ENCODE data around the gene NTM. TPM values are rescaled to one million over a fixed set of nuclear protein-coding genes. Genes with fewer than 3 reads are reported as not detected.
A peak's percentile ranks its signal among the peaks of the same experiment; 100 is the strongest.

Gene NTM
- total RNA-seq, 1 experiment from 2014 or later, result 15.8 TPM

- DNase-seq (ENCODE audit: low read depth), result no peak
Measured at GRCh38 chr11:131912134-131912533, 541.7 kb downstream of the NTM start.

DNA sequence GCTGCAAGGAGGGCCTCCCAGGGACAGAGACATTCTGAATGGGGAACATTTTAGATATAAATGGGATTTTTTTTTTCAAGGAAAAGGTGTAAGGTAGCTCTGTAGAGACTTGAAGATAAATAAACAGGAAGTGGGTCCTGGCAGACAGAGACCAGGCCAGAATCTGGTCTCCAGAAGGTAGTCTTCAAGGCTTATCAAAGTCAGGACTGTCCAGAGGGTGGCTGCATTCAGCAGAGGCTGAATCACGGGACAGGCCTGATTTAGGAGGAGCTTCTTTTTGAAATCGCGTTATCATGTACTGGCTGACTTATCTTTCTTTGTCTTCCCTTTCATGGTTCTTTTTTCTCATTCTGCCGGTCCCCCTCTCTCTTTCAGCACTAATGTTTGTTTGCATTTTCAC is 542.9 kb downstream of the NTM start:
- DNase-seq (ENCODE audit: low read depth), result no peak

GRCh38 chr11:131914361-131914774 is 544.0 kb downstream of the NTM start:
- DNase-seq (ENCODE audit: low read depth), result no peak

- no peak for DNase-seq (ENCODE audit: low read depth)
Measured at GRCh38 chr11:131916638-131917037, 546.2 kb downstream of the NTM start.

DNA sequence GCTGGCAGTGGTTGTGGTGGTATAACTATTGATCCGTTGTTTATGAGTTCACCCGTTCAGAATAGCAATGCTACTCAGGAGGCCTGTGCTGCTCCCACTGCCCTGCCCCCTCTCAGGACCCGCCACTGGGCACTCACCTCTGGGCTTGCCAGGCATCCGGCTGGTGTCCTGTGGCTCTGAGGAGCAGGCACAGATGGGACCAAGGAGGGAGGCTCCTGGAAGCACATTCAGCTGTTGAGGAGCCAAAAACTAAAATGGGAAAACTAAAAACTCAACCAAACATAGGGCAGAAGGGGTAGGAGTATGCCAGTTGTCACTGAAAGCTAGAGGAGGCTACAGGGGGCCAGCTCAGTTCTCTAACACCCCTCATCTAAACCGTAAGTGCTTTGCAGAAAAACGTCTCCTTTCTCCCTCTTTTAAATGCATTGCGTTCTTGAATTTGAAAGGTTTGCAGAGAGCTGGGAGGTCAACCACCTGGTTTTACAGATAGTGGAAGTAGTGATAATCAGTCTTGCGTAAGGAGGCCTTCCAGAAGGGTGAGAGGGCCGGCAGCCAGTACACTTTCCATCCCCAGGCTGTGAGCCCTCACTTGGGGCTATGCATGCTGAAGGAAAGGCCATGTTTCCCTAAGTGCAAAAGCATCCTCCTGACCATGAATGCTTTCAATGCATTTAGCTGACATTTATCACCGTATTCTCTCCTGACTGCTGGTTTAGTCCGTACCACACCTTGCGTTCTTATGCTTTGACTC is 547.4 kb downstream of the NTM start:
- no peak for DNase-seq (ENCODE audit: low read depth)

- DNase-seq (ENCODE audit: low read depth), result no peak
Measured at GRCh38 chr11:131918663-131919062, 548.2 kb downstream of the NTM start.

DNA sequence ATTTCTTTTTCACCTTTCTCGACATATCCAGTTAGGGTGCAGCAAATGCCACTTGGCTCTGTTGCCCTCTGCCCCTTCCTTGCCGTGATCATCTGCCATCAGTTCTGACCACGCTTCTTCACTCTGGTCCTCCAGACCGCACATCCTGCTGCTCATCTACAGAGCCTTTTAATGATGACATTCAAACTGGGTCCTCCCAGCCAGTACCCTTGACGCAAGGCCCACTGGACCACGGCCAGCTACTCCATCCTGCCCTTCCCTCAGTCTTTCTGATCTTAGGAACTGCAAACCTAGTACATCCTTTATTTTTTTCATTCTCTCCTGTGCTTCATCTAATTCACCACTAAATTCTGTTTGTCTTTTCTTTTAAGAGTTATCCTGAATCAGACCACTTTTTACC is 551.8 kb downstream of the NTM start:
- no peak for DNase-seq (ENCODE audit: low read depth)

- peak; percentile 53 for DNase-seq (ENCODE audit: low read depth)
Measured at GRCh38 chr11:131923309-131923708, 552.9 kb downstream of the NTM start.

GRCh38 chr11:131924001-131924400 is 553.6 kb downstream of the NTM start:
- DNase-seq (ENCODE audit: low read depth), result no peak

DNA sequence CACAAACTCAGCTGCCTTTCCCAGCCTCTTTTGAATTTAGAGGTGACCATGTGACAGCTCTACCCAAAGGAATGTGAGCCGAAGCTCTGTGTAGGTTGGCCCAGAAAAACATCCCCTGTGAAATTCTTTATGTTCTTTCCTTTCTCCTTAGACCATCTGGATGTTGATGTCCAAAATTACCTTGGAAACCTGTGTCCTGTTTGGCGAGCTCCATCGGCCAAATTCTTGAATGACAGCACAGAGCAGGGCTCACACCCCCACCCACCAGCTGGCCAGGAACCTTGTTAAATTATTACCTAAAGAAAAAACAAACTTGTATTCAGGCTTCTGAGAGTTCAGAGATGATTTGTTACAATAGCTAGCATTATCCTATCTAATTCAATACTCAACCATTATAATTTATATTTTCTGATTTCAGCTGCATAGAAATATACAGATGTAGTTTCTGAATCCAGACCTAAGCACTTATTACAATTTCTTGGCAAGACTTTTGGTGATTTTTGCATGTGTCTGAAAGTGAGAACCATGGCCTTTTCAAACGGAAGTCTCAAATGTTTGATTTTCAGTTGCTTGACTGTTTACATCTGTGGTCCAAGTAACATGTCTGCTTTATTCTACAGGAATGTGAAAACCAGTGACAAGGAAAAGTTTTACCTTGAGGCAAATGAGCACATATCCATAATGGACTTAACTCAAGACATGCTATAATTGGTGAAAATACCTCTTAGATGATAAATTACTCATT is 554.2 kb downstream of the NTM start:
- peak; percentile 56 for DNase-seq (ENCODE audit: low read depth)

DNA sequence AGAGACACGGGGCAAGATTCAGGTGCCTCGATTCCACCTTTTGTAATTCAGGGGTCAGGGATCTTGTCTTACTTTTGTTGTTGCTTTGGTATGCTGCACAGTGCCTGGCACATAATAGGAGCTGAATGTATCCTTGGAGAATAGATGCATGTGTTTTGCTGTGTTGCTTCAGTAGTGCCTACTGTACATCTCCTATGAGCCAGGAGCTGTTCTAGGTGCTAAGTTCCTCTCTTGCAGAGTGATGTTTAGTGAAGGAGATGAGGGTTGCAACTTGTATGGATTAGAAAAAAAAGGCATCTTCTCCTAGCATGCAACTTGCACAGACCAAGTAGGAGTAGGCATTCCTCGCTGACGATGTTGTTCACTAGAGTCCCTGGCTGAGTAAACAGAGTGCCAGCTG is 555.4 kb downstream of the NTM start:
- DNase-seq (ENCODE audit: low read depth), result no peak

- DNase-seq (ENCODE audit: low read depth), result no peak
Measured at GRCh38 chr11:131928992-131929391, 558.6 kb downstream of the NTM start.

- DNase-seq (ENCODE audit: low read depth), result no peak
Measured at GRCh38 chr11:131932584-131933325, 562.3 kb downstream of the NTM start.

- DNase-seq (ENCODE audit: low read depth), result no peak
Measured at GRCh38 chr11:131934006-131934405, 563.6 kb downstream of the NTM start.

- peak; percentile 34 for DNase-seq (ENCODE audit: low read depth)
Measured at GRCh38 chr11:131938351-131938751, 567.9 kb downstream of the NTM start.

- DNase-seq (ENCODE audit: low read depth), result no peak
Measured at GRCh38 chr11:131940126-131940525, 569.7 kb downstream of the NTM start.

DNA sequence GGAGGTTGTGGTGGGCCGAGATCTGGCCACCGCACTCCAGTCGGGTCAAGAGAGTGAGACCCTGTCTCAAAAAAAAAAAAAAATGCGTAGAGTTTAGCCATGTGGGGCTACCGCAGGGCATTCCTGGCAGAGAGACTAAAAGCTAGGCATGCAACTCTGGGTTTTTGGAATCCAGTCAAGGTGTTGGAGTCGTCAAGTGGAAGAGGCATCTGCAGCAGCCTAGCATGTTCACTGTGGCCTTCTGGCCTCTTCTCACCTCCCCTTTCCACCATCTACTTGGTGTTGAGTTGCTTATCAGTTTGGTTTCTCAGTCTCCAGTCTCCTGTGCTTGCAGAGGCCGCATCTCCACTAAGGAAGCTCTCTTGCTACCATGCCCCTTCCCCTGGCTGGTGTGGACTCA is 572.5 kb downstream of the NTM start:
- no peak for DNase-seq (ENCODE audit: low read depth)

DNA sequence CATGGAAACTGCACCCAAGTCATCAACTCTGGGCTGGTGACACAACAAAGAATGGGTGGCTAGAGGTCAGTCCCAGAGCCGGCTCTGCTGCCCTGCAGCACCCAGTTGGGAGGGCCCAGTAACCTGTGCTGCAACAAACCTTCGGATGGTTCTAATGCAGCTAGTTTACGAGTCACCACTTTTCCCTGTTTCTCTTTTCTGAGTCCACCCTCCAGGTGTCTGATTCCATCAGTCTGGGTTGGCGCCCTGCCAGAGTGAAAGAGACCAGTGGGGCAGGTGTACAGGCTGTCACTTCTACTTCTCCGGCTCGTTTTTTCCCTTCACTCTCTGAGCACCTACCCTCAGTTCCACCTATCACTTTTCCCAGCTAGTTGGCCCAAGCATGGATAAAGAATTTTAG is 572.9 kb downstream of the NTM start:
- no peak for DNase-seq (ENCODE audit: low read depth)

DNA sequence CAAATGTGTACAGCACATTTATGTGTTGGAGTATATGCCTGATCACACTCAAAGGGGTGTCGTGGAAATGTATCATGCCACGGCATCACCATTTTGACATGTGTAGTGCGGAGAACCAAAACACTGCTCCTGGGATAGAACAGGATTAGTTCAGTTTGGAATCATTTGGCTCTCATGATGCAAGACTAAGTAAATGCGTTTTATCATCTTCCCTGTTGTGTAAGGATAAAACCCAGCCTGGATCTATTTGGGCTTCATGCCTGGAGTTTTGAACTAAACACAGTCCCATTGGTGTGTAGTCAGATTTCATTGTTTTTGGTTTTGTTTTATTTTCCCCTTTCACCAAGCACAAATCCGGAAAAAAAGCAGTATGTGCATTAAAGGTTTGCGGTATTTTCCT is 574.3 kb downstream of the NTM start:
- no peak for DNase-seq (ENCODE audit: low read depth)

GRCh38 chr11:131945706-131946105 is 575.3 kb downstream of the NTM start:
- no peak for DNase-seq (ENCODE audit: low read depth)

DNA sequence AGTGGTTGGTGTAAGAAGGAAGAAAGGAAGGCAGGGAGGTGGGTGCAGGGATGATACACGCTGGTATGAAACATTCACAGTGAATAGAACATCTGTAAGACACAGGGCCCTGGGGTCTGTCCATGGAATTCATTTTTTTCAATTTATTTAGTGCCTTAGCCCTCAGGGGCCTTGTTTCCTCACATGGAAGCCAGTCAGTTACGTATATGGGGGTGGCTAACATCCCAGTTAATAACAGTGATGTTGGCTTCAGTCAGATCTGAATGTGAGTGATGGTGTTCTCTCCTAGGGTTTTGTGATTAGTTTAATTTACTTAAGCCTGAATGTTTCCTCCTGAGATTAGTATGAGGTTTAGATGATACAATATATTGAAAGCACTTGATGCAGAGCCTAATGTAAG is 577.1 kb downstream of the NTM start:
- no peak for DNase-seq (ENCODE audit: low read depth)

- DNase-seq (ENCODE audit: low read depth), result no peak
Measured at GRCh38 chr11:131951121-131951520, 580.7 kb downstream of the NTM start.

DNA sequence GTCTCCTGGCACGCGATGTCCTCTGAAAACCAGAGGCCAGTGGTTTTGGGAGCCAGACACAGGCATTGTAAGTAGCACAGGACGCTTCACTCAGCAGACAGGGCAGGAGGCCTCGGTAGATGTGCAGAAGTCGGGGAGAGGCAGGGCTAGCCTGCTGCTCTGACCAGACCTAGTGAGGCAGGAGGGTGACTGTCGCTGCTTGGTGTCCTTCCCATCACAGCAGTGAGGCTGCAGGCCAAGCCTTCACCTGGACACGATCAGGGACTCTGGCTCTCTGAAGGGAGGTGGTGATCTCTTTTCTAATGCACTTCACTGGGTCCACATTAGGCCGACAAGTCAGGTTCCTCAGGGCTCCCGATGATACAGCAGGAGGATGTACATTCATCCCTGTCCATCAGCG is 583.7 kb downstream of the NTM start:
- DNase-seq (ENCODE audit: low read depth), result no peak
